A549 (cell line): ENCODE measurements around the gene BANF2. TPM values are rescaled to one million over a fixed set of nuclear protein-coding genes. Genes with fewer than 3 reads are reported as not detected.
"Not testable (repeated sequence)": the region's sequence is repeated elsewhere in the genome, so short reads cannot be mapped to it uniquely, and the experiment has no call there.

Source experiments
- ATAC-seq, 2 experiments: fragments of 200-7000 bp in 1 of 2; fragments of >200 bp in 1 of 2; cut with Nextera tagmentation in 1 of 2; cut with Tn5 transposase in 1 of 2; 3 replicates each; pipeline versions ENCODE4 v1.8.0 to v1.9.1; 2018 to 2020; ENCODE audit warnings: mild to moderate bottlenecking in 1 of 2, moderate library complexity in 1 of 2
- CTCF ChIA-PET: fragments of 300-600 bp; sonication (Branson Sonifier 250); formaldehyde crosslinking; extraction: SDS; loops from one replicate; lab custom pipeline; 2021; ENCODE audit warnings: antibody characterized with exemption, inconsistent platforms; lab: Yijun Ruan, JAX
- POLR2A ChIA-PET: fragments of 350-600 bp; formaldehyde crosslinking; extraction: SDS; loops from one replicate; lab custom pipeline; 2021; ENCODE audit warnings: antibody characterized with exemption, inconsistent platforms; lab: Yijun Ruan, JAX
- DNase-seq, 2 experiments: peaks; one replicate each; pipeline versions ENCODE4 v3.0.0 to v3.0.0-alpha.2; 2011 to 2016; ENCODE audit warnings: low read depth in 1 of 2, low spot score in 1 of 2
- FAIRE-seq: peaks from 2 replicates; lab custom pipeline; 2011; peaks lifted over from hg19 to GRCh38; lab: Jason Lieb, UNC
- H3K27ac ChIP-seq, 2 experiments: fragments of >200 bp; sonication (Bioruptor Twin); formaldehyde crosslinking; 3 replicates each; pipeline ENCODE4 v1.5.1; 2016 to 2017
- H3K4me1 ChIP-seq: fragments of >200 bp; sonication (Bioruptor Twin); formaldehyde crosslinking; 3 replicates; pipeline ENCODE4 v1.6.1; 2016
- H3K4me2 ChIP-seq: fragments of >200 bp; sonication (Bioruptor Twin); formaldehyde crosslinking; 3 replicates; pipeline ENCODE4 v1.6.1; 2016
- H3K4me3 ChIP-seq: fragments of >200 bp; sonication (Bioruptor Twin); formaldehyde crosslinking; 3 replicates; pipeline ENCODE4 v1.5.1; 2016
- H3K9me3 ChIP-seq: fragments of >200 bp; sonication (Bioruptor Twin); formaldehyde crosslinking; 3 replicates; pipeline ENCODE4 v1.6.1; 2016
- ESRRA ChIP-seq: fragments of 150-350 bp; IDR thresholded peaks from 2 replicates; pipeline ENCODE4 v1.6.1; 2014; ENCODE audit warnings: mild to moderate bottlenecking, low read length, borderline replicate concordance
- FOSB ChIP-seq: fragments of 250-450 bp; sonication (Bioruptor Pico); IDR thresholded peaks from 2 replicates; pipeline ENCODE4 v1.5.0; 2020; ENCODE audit warnings: mild to moderate bottlenecking, moderate library complexity
- MAX ChIP-seq: IDR thresholded peaks from 2 replicates; pipeline ENCODE4 v1.6.1; 2012
- MYC ChIP-seq: IDR thresholded peaks from 2 replicates; pipeline ENCODE4 v1.6.1; 2012; ENCODE audit warnings: mild to moderate bottlenecking, inconsistent platforms, low read length, improper control_type of control experiment, borderline replicate concordance
- NFE2L2 ChIP-seq: fragments of 150-350 bp; conservative IDR thresholded peaks from 2 replicates; pipeline ENCODE4 v1.6.1; 2014; ENCODE audit warnings: low read length
- NPAS2 ChIP-seq: fragments of 250-450 bp; sonication (Bioruptor Pico); IDR thresholded peaks from 2 replicates; pipeline ENCODE4 v1.8.0; 2022; ENCODE audit warnings: mild to moderate bottlenecking, moderate library complexity, borderline replicate concordance
- PHF8 ChIP-seq: fragments of 200-600 bp; sonication (generic); IDR thresholded peaks from 2 replicates; pipeline ENCODE4 v1.6.1; 2016; ENCODE audit warnings: low read depth, mild to moderate bottlenecking, antibody characterized with exemption, moderate library complexity, borderline replicate concordance
- RARB ChIP-seq: fragments of 250-450 bp; sonication (Bioruptor Pico); IDR thresholded peaks from 2 replicates; pipeline ENCODE4 v1.8.0; 2021; ENCODE audit warnings: mild to moderate bottlenecking, moderate library complexity
- RNF2 ChIP-seq: fragments of 200-600 bp; sonication (generic); IDR thresholded peaks from 2 replicates; pipeline ENCODE4 v1.6.1; 2016; ENCODE audit warnings: low read depth, mild to moderate bottlenecking, antibody characterized with exemption, moderate library complexity, borderline replicate concordance
- TFCP2L1 ChIP-seq: fragments of 250-450 bp; sonication (Bioruptor Pico); IDR thresholded peaks from 2 replicates; pipeline ENCODE4 v1.5.0; 2021; ENCODE audit warnings: mild to moderate bottlenecking
- TP53 ChIP-seq: fragments of 250-450 bp; sonication (Bioruptor Pico); IDR thresholded peaks from 2 replicates; pipeline ENCODE4 v1.5.0; 2021; ENCODE audit warnings: mild to moderate bottlenecking, moderate library complexity
- USF2 ChIP-seq: fragments of 450-650 bp; IDR thresholded peaks from 2 replicates; pipeline ENCODE4 v1.6.1; 2014; ENCODE audit warnings: antibody characterized with exemption
- ZSCAN20 ChIP-seq: fragments of 250-450 bp; sonication (Bioruptor Pico); IDR thresholded peaks from 2 replicates; pipeline ENCODE4 v1.8.0; 2022; ENCODE audit warnings: mild to moderate bottlenecking, moderate library complexity
- WGBS: methylation state at CpG from one replicate; pipeline ENCODE4 v1.1.6; 2017; ENCODE audit errors: missing lambda C conversion rate; 5-methylcytosine and 5-hydroxymethylcytosine counted together
- polyA plus RNA-seq, 4 experiments: library from polyadenylated mRNA; depleted of rRNA in 3 of 4; stranded (reverse); fragments of >200 nt; fragmentation: RNase III in 1 of 4; extraction: RNeasy Plus Mini Kit Qiagen cat#74134 plus additional on column Dnase treatment in 1 of 4; gene quantifications; 2 replicates in 3 of 4; 3 replicates in 1 of 4; pipeline ENCODE4 v1.2.3, GENCODE V29; 2011 to 2017

Gene BANF2
- polyA plus RNA-seq, 2 of the 4 experiments (the other 2 are of a cell fraction) = not detected

GRCh38 chr20:17704589-17705317, 5.0 kb downstream of the BANF2 start:
- ATAC-seq = peak in 1 of 2 experiments; percentile 49; a peak in 3 of 6 replicates

GRCh38 chr20:17705916-17706315, 6.2 kb downstream of the BANF2 start:
- H3K4me2 ChIP-seq = no peak overlapping the region
- TF ChIP-seq ESRRA (no peak), TP53 (CRISPR knock-in tag) (no peak)
- no peak for FAIRE-seq
- no peaks in the 10 kb centered on the region for H3K9me3 ChIP-seq
- H3K4me1 ChIP-seq = 0 out of 3 replicates have a peak, but pooled peaks cover 4% of the 10 kb centered on the region
- no peak overlapping the region for H3K4me3 ChIP-seq
- H3K27ac ChIP-seq = no peak overlapping the region
- DNase-seq = no peak
- CTCF ChIA-PET = no interaction called here
- POLR2A ChIA-PET = no interaction called here
- no peak for ATAC-seq
- 56% methylated on average over 4 of the region's 4 CpGs for WGBS

More at GRCh38 chr20:17704589-17705317, 5.0 kb downstream of the BANF2 start:
- ChIA-PET CTCF (no interaction called here), POLR2A (no interaction called here)
- no peak overlapping the region for H3K4me2 ChIP-seq
- H3K4me3 ChIP-seq = no peak overlapping the region
- 84% methylated on average over 5 of the region's 5 CpGs for WGBS
- no peak for TF ChIP-seq NPAS2 (CRISPR knock-in tag)
- TF ChIP-seq USF2 = peak; percentile 72
- no peak for TF ChIP-seq RNF2
- H3K4me1 ChIP-seq = no peaks in the 10 kb centered on the region
- DNase-seq (no peak), FAIRE-seq (no peak)
- H3K9me3 ChIP-seq = no peaks in the 10 kb centered on the region
- no peak overlapping the region for H3K27ac ChIP-seq

GRCh38 chr20:17706632-17707031, 6.9 kb downstream of the BANF2 start:
- ChIA-PET POLR2A (no interaction called here), CTCF (interaction anchor here (0.8 to 1.2 kb wide), 2 partner anchors 8 to 24 kb away, joined by 4 to 5 read pairs; partner anchors contain the start of gene RRBP1)
- Histone ChIP-seq H3K4me2 (no peak overlapping the region), H3K27ac (no peak overlapping the region), H3K4me1 (0 out of 3 replicates have a peak, but pooled peaks cover 4% of the 10 kb centered on the region), H3K4me3 (no peak overlapping the region), H3K9me3 (no peaks in the 10 kb centered on the region)
- no peak for FAIRE-seq
- ATAC-seq = no peak
- TF ChIP-seq PHF8 = no peak
- no peak for TF ChIP-seq MYC
- TF ChIP-seq MAX = no peak
- no peak for TF ChIP-seq ZSCAN20
- no peak for TF ChIP-seq RNF2
- no peak for TF ChIP-seq TFCP2L1
- no peak for TF ChIP-seq RARB (CRISPR knock-in tag)
- no peak for TF ChIP-seq NFE2L2
- TF ChIP-seq FOSB = no peak
- DNase-seq = no peak
- 67% methylated on average over 3 of the region's 3 CpGs for WGBS

- H3K27ac ChIP-seq, POLR2A ChIA-PET, FAIRE-seq, H3K4me1 ChIP-seq, H3K9me3 ChIP-seq, ATAC-seq, DNase-seq, H3K4me2 ChIP-seq, H3K4me3 ChIP-seq: not testable (repeated sequence)
- CTCF ChIA-PET = interaction anchor here (1.2 kb wide), 1 partner anchor 26 kb away, joined by 4 read pairs; the partner anchor contains the start of gene RRBP1
- 66% methylated on average over 3 of the region's 3 CpGs for WGBS
Observed at GRCh38 chr20:17707951-17708350, 8.2 kb downstream of the BANF2 start.
